Endothelial cell of umbilical vein (primary cell): ENCODE data around the gene CNTNAP2. TPM values are rescaled to one million over a fixed set of nuclear protein-coding genes. Genes with fewer than 3 reads are reported as not detected.

Experiments
- BruUV-seq: library from RNA; stranded (reverse); fragments of 400-500 nt; replicated peaks from 2 replicates; lab custom pipeline; 2021; lab: Mats Ljungman, UMichigan
- CTCF ChIA-PET: fragments of 300-600, 350-600 bp; sonication (Branson Sonifier 250); formaldehyde crosslinking; loops from one replicate; lab custom pipeline; 2021; ENCODE audit warnings: antibody characterized with exemption, inconsistent platforms; lab: Charles Lee
- POLR2A ChIA-PET: fragments of 300-600, 350-600 bp; sonication (Branson Sonifier 250); formaldehyde crosslinking; loops from one replicate; lab custom pipeline; 2021; ENCODE audit warnings: antibody characterized with exemption, inconsistent platforms; lab: Charles Lee
- DNase-seq: peaks from one replicate; pipeline ENCODE4 v3.0.0-alpha.2; 2011; ENCODE audit warnings: low read depth, low spot score
- FAIRE-seq: peaks from 2 replicates; lab custom pipeline; 2011; peaks lifted over from hg19 to GRCh38; lab: Jason Lieb, UNC
- H2AFZ ChIP-seq: 2 replicates; pipeline ENCODE4 v1.6.0; 2012; ENCODE audit warnings: low read depth, low read length, control low read depth, inconsistent platforms
- H3K27ac ChIP-seq: 2 replicates; pipeline ENCODE4 v1.5.1; 2011; ENCODE audit warnings: low read depth, mild to moderate bottlenecking, control low read depth, low read length, moderate library complexity; ENCODE audit not compliant: insufficient read depth
- H3K27me3 ChIP-seq, 2 experiments: 2 replicates each; pipeline versions ENCODE4 v1.6.0 to v1.6.1; 2011; ENCODE audit warnings: low read length in 2 of 2, mixed read lengths in 1 of 2; ENCODE audit not compliant: control insufficient read depth in 2 of 2, insufficient read depth in 2 of 2
- H3K36me3 ChIP-seq, 2 experiments: 2 replicates in 1 of 2; 3 replicates in 1 of 2; pipeline ENCODE4 v1.5.1; 2011; ENCODE audit warnings: low read length in 2 of 2, mild to moderate bottlenecking in 1 of 2, moderate library complexity in 1 of 2; ENCODE audit not compliant: control insufficient read depth in 2 of 2, insufficient read depth in 2 of 2; ENCODE audit errors: extremely low read depth in 1 of 2
- H3K4me1 ChIP-seq: 3 replicates; pipeline ENCODE4 v1.5.1; 2011; ENCODE audit warnings: mild to moderate bottlenecking, low read length; ENCODE audit not compliant: control insufficient read depth, insufficient read depth; ENCODE audit errors: extremely low read depth
- H3K4me2 ChIP-seq: 2 replicates; pipeline ENCODE4 v1.6.1; 2011; ENCODE audit warnings: low read length, control low read depth, mixed read lengths; ENCODE audit not compliant: insufficient read depth
- H3K4me3 ChIP-seq, 3 experiments: fragments of 200-600 bp in 1 of 3; sonication (generic), shearing (Covaris generic) in 1 of 3; replicated peaks in 1 of 3; 2 replicates each; pipeline ENCODE4 v1.5.1; 2011 to 2016; ENCODE audit warnings: control low read depth in 3 of 3, low read length in 3 of 3, mild to moderate bottlenecking in 2 of 3, inconsistent platforms in 1 of 3, low read depth in 1 of 3, moderate library complexity in 1 of 3; ENCODE audit not compliant: insufficient read depth in 1 of 3
- H3K79me2 ChIP-seq: 2 replicates; pipeline ENCODE4 v1.6.0; 2012; ENCODE audit warnings: low read length, inconsistent platforms; ENCODE audit not compliant: control insufficient read depth, insufficient read depth
- H3K9ac ChIP-seq: replicated peaks from 2 replicates; pipeline ENCODE3; 2011; ENCODE audit warnings: low read length, control low read depth; ENCODE audit not compliant: insufficient read depth; ENCODE audit errors: extremely low read depth
- H3K9me1 ChIP-seq: replicated peaks from 3 replicates; pipeline ENCODE4 v1.6.0; 2011; ENCODE audit warnings: mild to moderate bottlenecking, low read length; ENCODE audit not compliant: control insufficient read depth, insufficient read depth; ENCODE audit errors: extremely low read depth
- H3K9me3 ChIP-seq: replicated peaks from 2 replicates; pipeline ENCODE4 v1.5.1; 2012; ENCODE audit warnings: low read length, inconsistent platforms; ENCODE audit not compliant: control insufficient read depth, insufficient read depth
- H4K20me1 ChIP-seq: replicated peaks from 2 replicates; pipeline ENCODE3; 2011; ENCODE audit warnings: mild to moderate bottlenecking, low read length; ENCODE audit not compliant: control insufficient read depth, insufficient read depth; ENCODE audit errors: extremely low read depth
- EZH2 ChIP-seq: IDR thresholded peaks from 2 replicates; pipeline ENCODE4 v1.6.1; 2012; ENCODE audit warnings: borderline replicate concordance, low read depth, mild to moderate bottlenecking, moderate library complexity, low read length, inconsistent platforms; ENCODE audit not compliant: severe bottlenecking
- FOS ChIP-seq: IDR thresholded peaks from 2 replicates; pipeline ENCODE4 v1.6.1; 2011; ENCODE audit warnings: mild to moderate bottlenecking, low read length, moderate library complexity, borderline replicate concordance; ENCODE audit not compliant: insufficient read depth
- GATA2 ChIP-seq: IDR thresholded peaks from 2 replicates; pipeline ENCODE4 v1.7.0; 2011; ENCODE audit warnings: low read depth, mild to moderate bottlenecking, moderate library complexity, mixed read lengths, low read length; ENCODE audit not compliant: insufficient read length, insufficient read depth
- JUN ChIP-seq: IDR thresholded peaks from 2 replicates; pipeline ENCODE4 v1.6.1; 2011; ENCODE audit warnings: borderline replicate concordance, low read depth; ENCODE audit not compliant: insufficient read length, insufficient read depth
- MYC ChIP-seq: IDR thresholded peaks from one replicate; pipeline ENCODE4 v1.6.1; 2011; ENCODE audit warnings: mild to moderate bottlenecking, low read depth, low read length
- POLR2A ChIP-seq: IDR thresholded peaks from 2 replicates; pipeline ENCODE4 v1.6.1; 2012; ENCODE audit warnings: low read depth, mild to moderate bottlenecking, control low read depth, low read length
- POLR2AphosphoS5 ChIP-seq: IDR thresholded peaks from 2 replicates; pipeline ENCODE4 v1.6.1; 2012; ENCODE audit warnings: low read depth, mild to moderate bottlenecking, control low read depth, low read length, moderate library complexity; ENCODE audit not compliant: insufficient read depth
- dilution Hi-C: fragments of 300-500 bp; cut with MboI; formaldehyde crosslinking; loops from one replicate; pipeline ENCODE4 v1.15.0; 2019; ENCODE audit warnings: low sequenced_read_pairs; ENCODE audit not compliant: extremely low pct_ligation_motif_present
- intact Hi-C: fragments of 100-400 bp; cut with micrococcal nuclease; formaldehyde crosslinking; loops from one replicate; pipeline ENCODE4 v1.10.0; 2022
- polyA plus RNA-seq, 4 experiments: library from polyadenylated mRNA; depleted of rRNA in 3 of 4; stranded (reverse) in 3 of 4; unstranded in 1 of 4; fragments of >200 nt; gene quantifications; 2 replicates each; pipeline versions ENCODE4 v1.2.1 to v1.2.3, GENCODE V29; 2011 to 2012; ENCODE audit warnings: missing spikeins in 1 of 4
- total RNA-seq: library from RNA; stranded (reverse); gene quantifications from 2 replicates; pipeline ENCODE4 v1.2.3, GENCODE V29; 2021
- TF ChIP-seq, protein P1 (sequence below): IDR thresholded peaks from 2 replicates; pipeline ENCODE4 v1.6.1; 2011; ENCODE audit not compliant: insufficient read depth, insufficient read length
- TF ChIP-seq, protein P2 (sequence below), 2 donors: IDR thresholded peaks; 1 replicate in 1 of 2; 2 replicates in 1 of 2; pipeline ENCODE4 v1.5.1; 2011; ENCODE audit warnings: low read length in 2 of 2, mild to moderate bottlenecking in 2 of 2, moderate library complexity in 2 of 2, control low read depth in 1 of 2, inconsistent platforms in 1 of 2, low read depth in 1 of 2; ENCODE audit not compliant: insufficient read depth in 1 of 2; ENCODE audit errors: extremely low read depth in 1 of 2

CNTNAP2 gene
- total and polyA plus RNA-seq, 2 donors (not counting 3 experiments of a cell fraction or from before 2014, with no cell fraction given) = not detected

DNA sequence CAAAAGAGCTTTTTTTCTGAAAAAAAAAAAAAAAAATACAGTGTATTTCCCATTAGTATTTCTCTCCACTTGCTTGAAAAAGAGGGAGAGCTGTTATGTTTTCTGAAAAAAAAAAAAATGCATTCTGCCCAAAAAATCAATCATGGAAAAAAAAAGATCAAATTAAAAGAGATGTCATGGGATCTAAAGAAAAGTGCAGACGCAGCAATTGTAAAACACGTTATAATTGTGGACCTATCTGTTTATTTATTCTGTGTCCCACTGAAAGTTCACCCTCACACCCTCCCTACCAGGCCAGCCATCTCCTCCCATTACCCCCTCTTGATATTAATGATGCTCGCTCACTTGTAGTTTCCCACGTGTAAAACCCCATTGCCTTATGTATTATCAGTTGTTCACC, 1800.0 kb downstream of the CNTNAP2 start:
- Histone ChIP-seq H3K9ac (no peak overlapping the region), H4K20me1 (no peaks in the 10 kb centered on the region), H3K9me1 (no peaks in the 10 kb centered on the region), H2AFZ (no peak overlapping the region), H3K79me2 (no peaks in the 10 kb centered on the region), H3K4me1 (no peaks in the 10 kb centered on the region), H3K4me2 (no peak overlapping the region), H3K4me3 (no peak overlapping the region), H3K27ac (no peak overlapping the region), H3K9me3 (peaks cover 3% of the 10 kb centered on the region), H3K27me3 (no peaks in the 10 kb centered on the region), H3K36me3 (no peaks in the 10 kb centered on the region)
- CTCF ChIA-PET = no interaction called here
- dilution Hi-C loops = no loop called here
- intact Hi-C loops = no loop called here
- BruUV-seq = no TSS peak
- TF ChIP-seq POLR2A = no peak
- no peak for TF ChIP-seq EZH2
- TF ChIP-seq, protein P1, sequence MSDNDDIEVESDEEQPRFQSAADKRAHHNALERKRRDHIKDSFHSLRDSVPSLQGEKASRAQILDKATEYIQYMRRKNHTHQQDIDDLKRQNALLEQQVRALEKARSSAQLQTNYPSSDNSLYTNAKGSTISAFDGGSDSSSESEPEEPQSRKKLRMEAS = no peak
- TF ChIP-seq FOS = no peak
- no peak for TF ChIP-seq GATA2
- TF ChIP-seq POLR2AphosphoS5 = no peak
- TF ChIP-seq JUN = no peak
- TF ChIP-seq, protein P2, sequence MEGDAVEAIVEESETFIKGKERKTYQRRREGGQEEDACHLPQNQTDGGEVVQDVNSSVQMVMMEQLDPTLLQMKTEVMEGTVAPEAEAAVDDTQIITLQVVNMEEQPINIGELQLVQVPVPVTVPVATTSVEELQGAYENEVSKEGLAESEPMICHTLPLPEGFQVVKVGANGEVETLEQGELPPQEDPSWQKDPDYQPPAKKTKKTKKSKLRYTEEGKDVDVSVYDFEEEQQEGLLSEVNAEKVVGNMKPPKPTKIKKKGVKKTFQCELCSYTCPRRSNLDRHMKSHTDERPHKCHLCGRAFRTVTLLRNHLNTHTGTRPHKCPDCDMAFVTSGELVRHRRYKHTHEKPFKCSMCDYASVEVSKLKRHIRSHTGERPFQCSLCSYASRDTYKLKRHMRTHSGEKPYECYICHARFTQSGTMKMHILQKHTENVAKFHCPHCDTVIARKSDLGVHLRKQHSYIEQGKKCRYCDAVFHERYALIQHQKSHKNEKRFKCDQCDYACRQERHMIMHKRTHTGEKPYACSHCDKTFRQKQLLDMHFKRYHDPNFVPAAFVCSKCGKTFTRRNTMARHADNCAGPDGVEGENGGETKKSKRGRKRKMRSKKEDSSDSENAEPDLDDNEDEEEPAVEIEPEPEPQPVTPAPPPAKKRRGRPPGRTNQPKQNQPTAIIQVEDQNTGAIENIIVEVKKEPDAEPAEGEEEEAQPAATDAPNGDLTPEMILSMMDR (IDR thresholded peaks at IDR 0.05; ENCODE audit: extremely low read depth in 1 of 2, insufficient read depth in 1 of 2, low read depth in 1 of 2, low read length in 2 of 2) = no peak
- no peak for TF ChIP-seq MYC
- no peak for FAIRE-seq
- POLR2A ChIA-PET = no interaction called here
- no peak for DNase-seq
